Tibial nerve (tissue), 4 donors: Measurements from ENCODE around the gene TMEM116.

Experiments used
- EP300 ChIP-seq, 2 donors: sonication (generic); formaldehyde crosslinking; IDR thresholded peaks; one replicate each; pipeline ENCODE4 v1.6.1; 2017; ENCODE audit warnings: antibody characterized with exemption in 2 of 2, mild to moderate bottlenecking in 1 of 2
- POLR2A ChIP-seq, 2 donors: fragments of 450-650 bp; IDR thresholded peaks; one replicate each; pipeline ENCODE4 v1.6.1; 2017; ENCODE audit warnings: antibody characterized with exemption in 2 of 2, mild to moderate bottlenecking in 2 of 2, moderate library complexity in 2 of 2
- TF ChIP-seq, protein P1 (sequence below), 5 experiments: fragments of 200-600 bp in 3 of 5; fragments of 450-650 bp in 2 of 5; sonication (generic) in 3 of 5; IDR thresholded peaks; one replicate each; pipeline ENCODE4 v1.5.1; 2016 to 2019; ENCODE audit warnings: antibody characterized with exemption in 5 of 5, mild to moderate bottlenecking in 3 of 5, moderate library complexity in 2 of 5

DNA sequence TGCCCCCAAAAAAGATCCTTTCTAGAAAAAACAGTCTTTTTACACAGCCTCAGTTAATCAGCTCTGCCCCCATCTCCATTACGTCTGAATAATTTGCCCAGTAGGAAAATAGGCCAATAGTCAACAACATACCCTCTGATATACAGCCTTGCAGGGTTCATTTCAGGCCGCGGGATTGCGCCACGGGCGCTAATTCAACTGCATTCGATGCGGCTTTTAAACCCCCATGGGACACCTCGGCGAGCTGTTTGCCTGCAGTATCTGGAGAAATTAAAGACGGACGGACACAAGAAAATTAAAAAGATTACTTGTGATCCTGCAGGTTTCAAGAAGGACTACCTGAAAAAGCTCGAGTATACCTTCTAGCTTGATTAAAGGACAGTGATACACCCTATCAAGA, 36.4 kb upstream of the TMEM116 start:
- TF ChIP-seq, protein P1, sequence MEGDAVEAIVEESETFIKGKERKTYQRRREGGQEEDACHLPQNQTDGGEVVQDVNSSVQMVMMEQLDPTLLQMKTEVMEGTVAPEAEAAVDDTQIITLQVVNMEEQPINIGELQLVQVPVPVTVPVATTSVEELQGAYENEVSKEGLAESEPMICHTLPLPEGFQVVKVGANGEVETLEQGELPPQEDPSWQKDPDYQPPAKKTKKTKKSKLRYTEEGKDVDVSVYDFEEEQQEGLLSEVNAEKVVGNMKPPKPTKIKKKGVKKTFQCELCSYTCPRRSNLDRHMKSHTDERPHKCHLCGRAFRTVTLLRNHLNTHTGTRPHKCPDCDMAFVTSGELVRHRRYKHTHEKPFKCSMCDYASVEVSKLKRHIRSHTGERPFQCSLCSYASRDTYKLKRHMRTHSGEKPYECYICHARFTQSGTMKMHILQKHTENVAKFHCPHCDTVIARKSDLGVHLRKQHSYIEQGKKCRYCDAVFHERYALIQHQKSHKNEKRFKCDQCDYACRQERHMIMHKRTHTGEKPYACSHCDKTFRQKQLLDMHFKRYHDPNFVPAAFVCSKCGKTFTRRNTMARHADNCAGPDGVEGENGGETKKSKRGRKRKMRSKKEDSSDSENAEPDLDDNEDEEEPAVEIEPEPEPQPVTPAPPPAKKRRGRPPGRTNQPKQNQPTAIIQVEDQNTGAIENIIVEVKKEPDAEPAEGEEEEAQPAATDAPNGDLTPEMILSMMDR (IDR thresholded peaks at IDR 0.05), result no peak
- no peak for TF ChIP-seq POLR2A (IDR thresholded peaks at IDR 0.05)
- no peak for TF ChIP-seq EP300 (IDR thresholded peaks at IDR 0.05)
